KG1 (cell line): ENCODE measurements around the gene DAPK1.
"Not testable (repeated sequence)": the region's sequence is repeated elsewhere in the genome, so short reads cannot be mapped to it uniquely, and the experiment has no call there.

Experiments used
- DNase-seq: peaks from one replicate; lab custom pipeline; 2025; lab: John Stamatoyannopoulos, UW

The DAPK1 gene

GRCh38 chr9:87543251-87543650 lies 45.6 kb downstream of the DAPK1 start:
- DNase-seq = no peak

GRCh38 chr9:87545858-87546257 lies 48.2 kb downstream of the DAPK1 start:
- no peak for DNase-seq

GRCh38 chr9:87546704-87547103 lies 49.0 kb downstream of the DAPK1 start:
- DNase-seq = no peak

- no peak for DNase-seq
These were observed 50.0 kb downstream of the DAPK1 start for GRCh38 chr9:87547671-87548081.

GRCh38 chr9:87548159-87548558 lies 50.5 kb downstream of the DAPK1 start:
- no peak for DNase-seq

GRCh38 chr9:87549088-87549487 lies 51.4 kb downstream of the DAPK1 start:
- not testable (repeated sequence) for DNase-seq

- no peak for DNase-seq
These were observed 52.1 kb downstream of the DAPK1 start for GRCh38 chr9:87549791-87550190.

GRCh38 chr9:87550253-87550954 lies 52.7 kb downstream of the DAPK1 start:
- DNase-seq = no peak

- DNase-seq = no peak
These were observed 54.1 kb downstream of the DAPK1 start for GRCh38 chr9:87551772-87552217.

GRCh38 chr9:87554171-87554910 lies 56.7 kb downstream of the DAPK1 start:
- DNase-seq = no peak

GRCh38 chr9:87554976-87555375 lies 57.3 kb downstream of the DAPK1 start:
- DNase-seq = no peak

- DNase-seq = no peak
These were observed 58.4 kb downstream of the DAPK1 start for GRCh38 chr9:87556039-87556438.

- DNase-seq = no peak
These were observed 59.2 kb downstream of the DAPK1 start for GRCh38 chr9:87556821-87557220.

- DNase-seq = no peak
These were observed 60.3 kb downstream of the DAPK1 start for GRCh38 chr9:87557996-87558395.

GRCh38 chr9:87558606-87559190 lies 61.0 kb downstream of the DAPK1 start:
- DNase-seq = no peak

GRCh38 chr9:87562062-87562461 lies 64.4 kb downstream of the DAPK1 start:
- no peak for DNase-seq

GRCh38 chr9:87562530-87563170 lies 65.0 kb downstream of the DAPK1 start:
- no peak for DNase-seq

- no peak for DNase-seq
These were observed 66.4 kb downstream of the DAPK1 start for GRCh38 chr9:87564111-87564510.

GRCh38 chr9:87564791-87565241 lies 67.1 kb downstream of the DAPK1 start:
- no peak for DNase-seq

- no peak for DNase-seq
These were observed 69.3 kb downstream of the DAPK1 start for GRCh38 chr9:87567001-87567400.

GRCh38 chr9:87567571-87567970 lies 69.9 kb downstream of the DAPK1 start:
- no peak for DNase-seq

- no peak for DNase-seq
These were observed 70.3 kb downstream of the DAPK1 start for GRCh38 chr9:87567983-87568382.

GRCh38 chr9:87568401-87568800 lies 70.7 kb downstream of the DAPK1 start:
- no peak for DNase-seq
